22Rv1 (cell line): ENCODE results near the gene PACRG.

Experiments used
- ZFX ChIP-seq: fragments of 450-650 bp; IDR thresholded peaks from 2 replicates; pipeline ENCODE4 v1.6.1; 2017; ENCODE audit warnings: antibody characterized with exemption, borderline replicate concordance
- TF ChIP-seq, protein P1 (sequence below): fragments of 450-650 bp; IDR thresholded peaks from 2 replicates; pipeline ENCODE4 v1.5.1; 2017; ENCODE audit warnings: mild to moderate bottlenecking

GRCh38 chr6:163179721-163180120 lies 451.9 kb downstream of the PACRG start:
- TF ChIP-seq, protein P1, sequence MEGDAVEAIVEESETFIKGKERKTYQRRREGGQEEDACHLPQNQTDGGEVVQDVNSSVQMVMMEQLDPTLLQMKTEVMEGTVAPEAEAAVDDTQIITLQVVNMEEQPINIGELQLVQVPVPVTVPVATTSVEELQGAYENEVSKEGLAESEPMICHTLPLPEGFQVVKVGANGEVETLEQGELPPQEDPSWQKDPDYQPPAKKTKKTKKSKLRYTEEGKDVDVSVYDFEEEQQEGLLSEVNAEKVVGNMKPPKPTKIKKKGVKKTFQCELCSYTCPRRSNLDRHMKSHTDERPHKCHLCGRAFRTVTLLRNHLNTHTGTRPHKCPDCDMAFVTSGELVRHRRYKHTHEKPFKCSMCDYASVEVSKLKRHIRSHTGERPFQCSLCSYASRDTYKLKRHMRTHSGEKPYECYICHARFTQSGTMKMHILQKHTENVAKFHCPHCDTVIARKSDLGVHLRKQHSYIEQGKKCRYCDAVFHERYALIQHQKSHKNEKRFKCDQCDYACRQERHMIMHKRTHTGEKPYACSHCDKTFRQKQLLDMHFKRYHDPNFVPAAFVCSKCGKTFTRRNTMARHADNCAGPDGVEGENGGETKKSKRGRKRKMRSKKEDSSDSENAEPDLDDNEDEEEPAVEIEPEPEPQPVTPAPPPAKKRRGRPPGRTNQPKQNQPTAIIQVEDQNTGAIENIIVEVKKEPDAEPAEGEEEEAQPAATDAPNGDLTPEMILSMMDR, result no peak
- TF ChIP-seq ZFX, result no peak
